Mesenchymal stem cell (in vitro differentiated cells and primary cell): ENCODE data around the gene TBC1D32.
A peak's percentile ranks its signal among the peaks of the same experiment; 100 is the strongest.
"Not testable (repeated sequence)": the region's sequence is repeated elsewhere in the genome, so short reads cannot be mapped to it uniquely, and the experiment has no call there.

Experiments
- DNase-seq: peaks from one replicate; pipeline ENCODE4 v3.0.0-alpha.2; 2013
- H2AFZ ChIP-seq: one replicate; pipeline ENCODE4 v1.6.1; 2013; ENCODE audit warnings: low read depth, mild to moderate bottlenecking, control low read depth, inconsistent platforms, low read length, moderate library complexity
- H2AK5ac ChIP-seq: 2 replicates; pipeline ENCODE4 v1.6.1; 2013; ENCODE audit warnings: low read length, moderate library complexity, mild to moderate bottlenecking, inconsistent platforms; ENCODE audit not compliant: severe bottlenecking
- H2BK120ac ChIP-seq: one replicate; pipeline ENCODE4 v1.6.1; 2013; ENCODE audit warnings: low read depth, mild to moderate bottlenecking, inconsistent platforms, low read length, moderate library complexity
- H2BK12ac ChIP-seq, 2 experiments: one replicate each; pipeline ENCODE4 v1.6.1; 2013; ENCODE audit warnings: inconsistent platforms in 2 of 2, low read length in 2 of 2, mild to moderate bottlenecking in 2 of 2, moderate library complexity in 2 of 2, control low read depth in 1 of 2
- H2BK15ac ChIP-seq: one replicate; pipeline ENCODE4 v1.6.1; 2013; ENCODE audit warnings: mild to moderate bottlenecking, low read depth, inconsistent platforms; ENCODE audit not compliant: poor library complexity, severe bottlenecking
- H2BK5ac ChIP-seq: 2 replicates; pipeline ENCODE4 v1.6.1; 2013; ENCODE audit warnings: low read depth, mild to moderate bottlenecking, low read length, control low read depth, inconsistent platforms; ENCODE audit not compliant: poor library complexity, severe bottlenecking
- H3K14ac ChIP-seq, 2 experiments: one replicate each; pipeline ENCODE4 v1.6.1; 2013; ENCODE audit warnings: inconsistent platforms in 2 of 2, low read length in 2 of 2, control low read depth in 1 of 2, mild to moderate bottlenecking in 1 of 2, moderate library complexity in 1 of 2
- H3K18ac ChIP-seq, 2 experiments: one replicate each; pipeline ENCODE4 v1.6.1; 2013; ENCODE audit warnings: inconsistent platforms in 2 of 2, low read length in 2 of 2, control low read depth in 1 of 2, low read depth in 1 of 2, mild to moderate bottlenecking in 1 of 2
- H3K23ac ChIP-seq, 2 experiments: one replicate each; pipeline ENCODE4 v1.6.1; 2013; ENCODE audit warnings: inconsistent platforms in 2 of 2, low read length in 2 of 2, mild to moderate bottlenecking in 2 of 2, moderate library complexity in 2 of 2, control low read depth in 1 of 2
- H3K27ac ChIP-seq: 2 replicates; pipeline ENCODE4 v1.5.1; 2013; ENCODE audit warnings: mild to moderate bottlenecking, moderate library complexity, low read length, control low read depth, inconsistent platforms; ENCODE audit not compliant: poor library complexity, severe bottlenecking
- H3K27me3 ChIP-seq, 2 experiments: 2 replicates each; pipeline versions ENCODE4 v1.6.1 to v1.7.0; 2013; ENCODE audit warnings: low read length in 2 of 2, mild to moderate bottlenecking in 2 of 2, moderate library complexity in 2 of 2, control low read depth in 1 of 2, inconsistent platforms in 1 of 2; ENCODE audit not compliant: control insufficient read depth in 1 of 2, insufficient read depth in 1 of 2
- H3K36me3 ChIP-seq, 2 experiments: 2 replicates each; pipeline versions ENCODE4 v1.6.1 to v1.7.0; 2013; ENCODE audit warnings: low read length in 2 of 2, control low read depth in 1 of 2, inconsistent platforms in 1 of 2, low read depth in 1 of 2, mild to moderate bottlenecking in 1 of 2; ENCODE audit not compliant: insufficient read depth in 2 of 2, control insufficient read depth in 1 of 2
- H3K4ac ChIP-seq, 2 experiments: one replicate each; pipeline ENCODE4 v1.6.1; 2013; ENCODE audit warnings: inconsistent platforms in 2 of 2, low read length in 2 of 2, mild to moderate bottlenecking in 2 of 2, moderate library complexity in 2 of 2, control low read depth in 1 of 2, low read depth in 1 of 2
- H3K4me1 ChIP-seq: 2 replicates; pipeline ENCODE4 v1.6.1; 2013; ENCODE audit warnings: low read depth, low read length, control low read depth; ENCODE audit not compliant: control insufficient read depth, insufficient read depth
- H3K4me2 ChIP-seq: 2 replicates; pipeline ENCODE4 v1.6.1; 2013; ENCODE audit warnings: low read length, mild to moderate bottlenecking, inconsistent platforms; ENCODE audit not compliant: poor library complexity, severe bottlenecking
- H3K4me3 ChIP-seq, 2 experiments: 2 replicates each; pipeline versions ENCODE4 v1.5.1 to v1.7.0; 2013; ENCODE audit warnings: low read length in 2 of 2, mild to moderate bottlenecking in 2 of 2, control low read depth in 1 of 2, low read depth in 1 of 2; ENCODE audit not compliant: insufficient read depth in 1 of 2
- H3K79me1 ChIP-seq: replicated peaks from 2 replicates; pipeline ENCODE4 v1.6.1; 2013; ENCODE audit warnings: mild to moderate bottlenecking, control low read depth, low read length, inconsistent platforms; ENCODE audit not compliant: poor library complexity, severe bottlenecking
- H3K9ac ChIP-seq: 2 replicates; pipeline ENCODE4 v1.7.0; 2013; ENCODE audit warnings: mild to moderate bottlenecking, low read length, moderate library complexity
- H3K9me3 ChIP-seq: 2 replicates; pipeline ENCODE4 v1.7.0; 2013; ENCODE audit warnings: mild to moderate bottlenecking, low read length; ENCODE audit not compliant: control insufficient read depth
- H4K8ac ChIP-seq: one replicate; pipeline ENCODE4 v1.6.1; 2013; ENCODE audit warnings: inconsistent platforms, mild to moderate bottlenecking, low read length, moderate library complexity
- H4K91ac ChIP-seq: one replicate; pipeline ENCODE4 v1.6.1; 2013; ENCODE audit warnings: mild to moderate bottlenecking, low read length, inconsistent platforms
- WGBS: methylation state at CpG from one replicate; pipeline ENCODE4 v1.1.7; 2013; ENCODE audit warnings: mixed read lengths; 5-methylcytosine and 5-hydroxymethylcytosine counted together

TBC1D32 gene

GRCh38 chr6:121311814-121312213 is 22.5 kb downstream of the TBC1D32 start:
- DNase-seq, H2AFZ ChIP-seq, H3K9ac ChIP-seq, H3K79me1 ChIP-seq, H2AK5ac ChIP-seq, H3K9me3 ChIP-seq, H3K4me2 ChIP-seq, H4K8ac ChIP-seq, H3K4me3 ChIP-seq, H3K4me1 ChIP-seq, H3K23ac ChIP-seq, H2BK12ac ChIP-seq, H2BK15ac ChIP-seq, H3K14ac ChIP-seq, H3K36me3 ChIP-seq, H4K91ac ChIP-seq, H3K27ac ChIP-seq, H3K27me3 ChIP-seq, H3K18ac ChIP-seq, H3K4ac ChIP-seq, H2BK120ac ChIP-seq, H2BK5ac ChIP-seq: not testable (repeated sequence)
- 100% methylated on average over 5 of the region's 5 CpGs for WGBS

- no peak overlapping the region for H3K23ac ChIP-seq
- no peak overlapping the region for H3K27ac ChIP-seq
- WGBS: 89% methylated on average over 1 of the region's 1 CpG
- no peaks in the 10 kb centered on the region for H3K27me3 ChIP-seq
- no peak overlapping the region for H2BK120ac ChIP-seq
- H4K8ac ChIP-seq: no peak overlapping the region
- H3K9ac ChIP-seq: no peak overlapping the region
- peaks cover 1% of the 10 kb centered on the region for H3K79me1 ChIP-seq
- H2BK5ac ChIP-seq: no peak overlapping the region
- no peak overlapping the region for H3K4me2 ChIP-seq
- no peak overlapping the region for H3K4ac ChIP-seq
- no peak overlapping the region for H3K18ac ChIP-seq
- no peaks in the 10 kb centered on the region for H3K9me3 ChIP-seq
- H3K36me3 ChIP-seq: no peaks in the 10 kb centered on the region
- no peak overlapping the region for H3K4me3 ChIP-seq
- no peak overlapping the region for H4K91ac ChIP-seq
- no peak for DNase-seq
- H2BK15ac ChIP-seq: no peak overlapping the region
- H3K4me1 ChIP-seq: peaks cover 3% of the 10 kb centered on the region
- H3K14ac ChIP-seq: no peak overlapping the region
- no peak overlapping the region for H2BK12ac ChIP-seq
- H2AK5ac ChIP-seq: no peak overlapping the region
- no peak overlapping the region for H2AFZ ChIP-seq
These were observed 23.8 kb downstream of the TBC1D32 start for GRCh38 chr6:121310495-121310894.

DNA sequence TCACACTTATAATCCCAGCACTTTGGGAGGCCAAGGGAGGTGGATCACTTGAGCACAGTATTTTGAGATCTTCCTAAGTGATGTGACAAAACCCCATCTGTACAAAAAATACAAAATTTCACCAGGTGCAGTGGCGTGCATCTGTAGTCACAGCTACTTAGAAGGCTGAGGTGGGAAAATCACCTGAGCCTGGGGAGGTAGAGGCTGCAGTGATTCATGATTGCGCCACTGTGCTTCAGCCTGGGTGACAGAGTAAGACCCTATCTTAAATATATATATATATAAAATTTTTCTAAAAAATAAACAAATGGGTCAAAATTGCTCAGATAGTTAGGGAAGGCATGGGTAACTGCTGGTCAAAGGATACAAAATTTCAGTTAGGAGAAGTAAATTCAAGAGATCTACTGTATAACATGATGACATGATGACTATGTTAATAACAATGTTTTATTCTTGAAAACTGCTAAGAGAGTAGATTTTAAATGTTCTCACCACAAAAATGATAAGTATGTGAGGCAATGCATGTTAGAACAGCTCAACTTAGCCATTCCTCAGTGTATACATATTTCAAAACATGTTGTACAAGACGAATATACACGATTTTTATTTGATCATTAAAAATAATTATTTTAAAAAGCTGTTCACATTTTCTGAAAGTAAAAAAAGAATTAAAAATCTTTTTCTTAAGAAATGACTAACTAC is 24.4 kb downstream of the TBC1D32 start:
- Histone ChIP-seq H3K14ac (no peak overlapping the region), H2BK120ac (no peak overlapping the region), H3K9me3 (no peaks in the 10 kb centered on the region), H4K8ac (no peak overlapping the region), H3K4me2 (no peak overlapping the region), H3K23ac (no peak overlapping the region), H3K4me3 (no peak overlapping the region), H3K79me1 (peaks cover 1% of the 10 kb centered on the region), H3K4me1 (peaks cover 3% of the 10 kb centered on the region), H4K91ac (no peak overlapping the region), H2BK12ac (no peak overlapping the region), H3K27me3 (no peaks in the 10 kb centered on the region), H2AFZ (no peak overlapping the region), H3K36me3 (no peaks in the 10 kb centered on the region), H2BK5ac (no peak overlapping the region), H2AK5ac (peak overlapping the region; percentile 81), H3K9ac (no peak overlapping the region), H3K4ac (no peak overlapping the region), H3K27ac (no peak overlapping the region), H3K18ac (no peak overlapping the region), H2BK15ac (no peak overlapping the region)
- DNase-seq: peak; percentile 34
- 100% methylated on average over 1 of the region's 4 CpGs for WGBS

GRCh38 chr6:121305957-121306607 is 28.2 kb downstream of the TBC1D32 start:
- no peak overlapping the region for H3K4me2 ChIP-seq
- no peak overlapping the region for H3K4ac ChIP-seq
- H3K36me3 ChIP-seq: peaks cover 0 to 4% of the 10 kb centered on the region in 2 experiments
- no CpG with 5 or more reads among the region's 7 CpGs for WGBS
- H3K23ac ChIP-seq: no peak overlapping the region
- no peak overlapping the region for H2AK5ac ChIP-seq
- no peak overlapping the region for H2BK12ac ChIP-seq
- no peak overlapping the region for H3K14ac ChIP-seq
- H2BK5ac ChIP-seq: no peak overlapping the region
- H3K4me1 ChIP-seq: peaks cover 3% of the 10 kb centered on the region
- DNase-seq: peak; percentile 60
- no peaks in the 10 kb centered on the region for H3K9me3 ChIP-seq
- H3K79me1 ChIP-seq: no peaks in the 10 kb centered on the region
- no peak overlapping the region for H3K9ac ChIP-seq
- no peak overlapping the region for H3K27ac ChIP-seq
- no peaks in the 10 kb centered on the region for H3K27me3 ChIP-seq
- no peak overlapping the region for H2BK15ac ChIP-seq
- H2AFZ ChIP-seq: no peak overlapping the region
- H2BK120ac ChIP-seq: no peak overlapping the region
- H4K8ac ChIP-seq: no peak overlapping the region
- H3K18ac ChIP-seq: no peak overlapping the region
- H4K91ac ChIP-seq: no peak overlapping the region
- H3K4me3 ChIP-seq: no peak overlapping the region
